Fibroblast of the aortic adventitia (primary cell): ENCODE measurements around the gene SMAP2. TPM values are rescaled to one million over a fixed set of nuclear protein-coding genes. Genes with fewer than 3 reads are reported as not detected.
A peak's percentile ranks its signal among the peaks of the same experiment; 100 is the strongest.

Source experiments
- DNase-seq: peaks from one replicate; pipeline ENCODE4 v3.0.0-alpha.2; 2010; ENCODE audit warnings: low read depth
- H3K4me3 ChIP-seq: 2 replicates; pipeline ENCODE4 v1.5.1; 2011; ENCODE audit warnings: low read depth, mild to moderate bottlenecking, control low read depth, low read length, moderate library complexity
- total RNA-seq: library from RNA; depleted of rRNA; stranded (reverse); fragments of >200 nt; gene quantifications from 2 replicates; pipeline ENCODE4 v1.2.3, GENCODE V29; 2012; ENCODE audit warnings: low replicate concordance
- TF ChIP-seq, protein P1 (sequence below): IDR thresholded peaks from 2 replicates; pipeline ENCODE4 v1.5.1; 2011; ENCODE audit warnings: mild to moderate bottlenecking, low read length, control low read depth, inconsistent platforms; ENCODE audit not compliant: insufficient read depth

SMAP2 gene
- total RNA-seq, 1 donor, result 27.4 TPM

DNA sequence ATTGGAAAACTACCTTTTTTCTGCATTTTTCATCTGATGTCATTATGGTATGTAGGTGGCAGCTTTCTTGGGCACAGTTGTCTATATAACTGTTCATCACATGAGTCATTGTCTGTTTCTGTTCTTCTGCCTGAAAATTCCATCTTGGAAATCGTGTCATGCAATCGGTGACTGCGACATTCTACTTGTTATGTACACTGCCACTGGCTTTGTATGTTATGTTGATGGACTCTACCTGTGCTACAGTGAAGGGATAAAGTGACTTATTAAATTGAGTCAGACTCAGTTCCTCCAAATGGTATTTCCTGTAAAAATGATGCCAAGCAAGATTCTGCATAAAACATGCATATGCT, 8.6 kb downstream of the SMAP2 start:
- TF ChIP-seq, protein P1, sequence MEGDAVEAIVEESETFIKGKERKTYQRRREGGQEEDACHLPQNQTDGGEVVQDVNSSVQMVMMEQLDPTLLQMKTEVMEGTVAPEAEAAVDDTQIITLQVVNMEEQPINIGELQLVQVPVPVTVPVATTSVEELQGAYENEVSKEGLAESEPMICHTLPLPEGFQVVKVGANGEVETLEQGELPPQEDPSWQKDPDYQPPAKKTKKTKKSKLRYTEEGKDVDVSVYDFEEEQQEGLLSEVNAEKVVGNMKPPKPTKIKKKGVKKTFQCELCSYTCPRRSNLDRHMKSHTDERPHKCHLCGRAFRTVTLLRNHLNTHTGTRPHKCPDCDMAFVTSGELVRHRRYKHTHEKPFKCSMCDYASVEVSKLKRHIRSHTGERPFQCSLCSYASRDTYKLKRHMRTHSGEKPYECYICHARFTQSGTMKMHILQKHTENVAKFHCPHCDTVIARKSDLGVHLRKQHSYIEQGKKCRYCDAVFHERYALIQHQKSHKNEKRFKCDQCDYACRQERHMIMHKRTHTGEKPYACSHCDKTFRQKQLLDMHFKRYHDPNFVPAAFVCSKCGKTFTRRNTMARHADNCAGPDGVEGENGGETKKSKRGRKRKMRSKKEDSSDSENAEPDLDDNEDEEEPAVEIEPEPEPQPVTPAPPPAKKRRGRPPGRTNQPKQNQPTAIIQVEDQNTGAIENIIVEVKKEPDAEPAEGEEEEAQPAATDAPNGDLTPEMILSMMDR, result no peak
- no peak for DNase-seq

DNA sequence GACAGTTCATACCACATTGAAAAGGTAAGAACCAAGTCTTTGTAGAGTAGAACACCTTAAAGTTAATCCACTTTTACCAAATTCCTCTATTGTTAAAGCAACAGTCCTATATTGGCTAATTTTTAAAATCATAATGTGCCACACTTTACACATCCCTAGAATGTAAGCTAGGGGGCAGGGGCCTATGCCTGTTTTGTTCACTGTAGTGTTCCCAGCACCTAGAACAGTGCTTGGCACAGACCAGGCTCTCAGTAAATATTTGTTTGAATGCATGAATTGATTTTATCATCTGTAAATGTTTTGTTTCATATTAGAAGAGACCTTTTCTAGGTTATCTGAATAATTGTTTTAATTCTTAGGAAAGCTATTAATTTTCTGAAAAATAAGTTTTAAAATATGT, 9.1 kb downstream of the SMAP2 start:
- TF ChIP-seq, protein P1, result peak; percentile 15
- no peak overlapping the region for H3K4me3 ChIP-seq
- DNase-seq, result no peak

More for the DNA sequence above, 8.6 kb downstream of the SMAP2 start:
- no peak overlapping the region for H3K4me3 ChIP-seq

- DNase-seq, result no peak
These were observed 9.6 kb downstream of the SMAP2 start for GRCh38 chr1:40383095-40383487.

DNA sequence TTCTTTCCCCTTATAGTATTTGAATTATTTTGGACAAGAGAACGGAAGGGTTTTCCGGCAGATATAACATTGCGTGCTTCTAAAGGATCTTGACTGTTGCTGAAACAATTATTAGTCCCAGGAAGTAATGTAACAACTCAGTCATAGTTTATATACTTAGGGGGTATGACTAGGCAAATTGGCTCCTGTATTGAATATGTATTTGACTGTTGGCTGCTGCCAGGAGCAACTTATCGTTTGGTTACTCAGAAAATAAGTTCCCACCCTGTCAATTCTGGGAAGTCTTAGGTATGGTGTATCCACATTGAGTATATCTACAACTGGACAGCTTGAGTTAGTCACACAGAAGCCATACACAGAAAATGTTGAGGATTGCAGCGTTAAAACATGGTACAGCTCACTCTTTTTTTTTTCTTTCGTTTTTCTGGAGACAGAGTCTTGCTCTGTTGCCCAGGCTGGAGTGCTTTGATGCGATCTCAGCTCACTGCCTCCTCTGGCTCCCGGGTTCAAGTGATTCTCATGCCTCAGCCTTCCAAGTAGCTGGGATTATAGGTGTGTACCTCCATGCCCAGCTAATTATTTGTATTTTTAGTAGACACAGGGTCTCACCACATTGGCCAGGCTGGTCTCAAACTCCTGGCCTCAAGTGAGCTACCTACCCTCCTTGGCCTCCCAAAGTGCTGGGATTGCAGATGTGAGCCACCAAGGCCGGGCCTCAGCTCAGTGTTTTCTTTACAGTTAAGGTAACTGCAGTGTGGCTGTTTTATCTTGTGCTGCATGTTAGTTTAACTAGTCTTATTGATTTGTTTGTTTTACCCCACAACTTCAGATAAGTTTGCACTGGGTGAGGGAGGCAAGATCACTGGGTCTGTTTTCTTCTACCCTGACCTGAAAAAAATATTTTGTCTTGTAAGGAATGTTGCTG, 10.2 kb downstream of the SMAP2 start:
- TF ChIP-seq, protein P1, result no peak
- H3K4me3 ChIP-seq, result no peak overlapping the region
- peak; percentile 84 for DNase-seq

More at GRCh38 chr1:40383095-40383487, 9.6 kb downstream of the SMAP2 start:
- TF ChIP-seq, protein P1, result no peak
- no peak overlapping the region for H3K4me3 ChIP-seq

DNA sequence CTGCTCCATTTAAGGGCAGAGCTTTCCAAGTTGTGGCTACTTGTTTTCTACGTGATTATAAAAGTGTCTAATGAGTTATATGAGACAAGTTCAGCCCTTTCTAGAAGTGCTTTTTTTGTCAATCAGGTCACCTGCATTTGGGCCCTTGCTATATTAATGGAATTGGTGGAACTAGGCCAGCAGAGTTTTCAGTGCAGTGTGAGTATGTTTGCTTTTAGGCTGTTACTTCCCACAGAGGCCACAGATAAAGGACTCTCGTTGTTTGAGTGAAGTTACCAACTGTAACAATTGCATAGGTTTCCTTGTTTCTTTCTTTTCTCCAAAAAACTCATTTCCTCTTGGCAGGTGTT, 10.9 kb downstream of the SMAP2 start:
- H3K4me3 ChIP-seq, result no peak overlapping the region
- TF ChIP-seq, protein P1, result no peak
- peak; percentile 8 for DNase-seq

- DNase-seq, result no peak
- H3K4me3 ChIP-seq, result no peak overlapping the region
- TF ChIP-seq, protein P1, result no peak
These were observed 11.4 kb downstream of the SMAP2 start for GRCh38 chr1:40384887-40385286.
